GM21381 (cell line): Measurements from ENCODE around the gene YWHAB.

Source experiments
- ATAC-seq: cut with Tn5 transposase; IDR thresholded peaks from one replicate; pipeline ENCODE4 v1.9.1; 2021; ENCODE audit warnings: mild to moderate bottlenecking, moderate library complexity; ENCODE audit not compliant: unreplicated experiment

YWHAB gene

GRCh38 chr20:44911264-44911921 is 25.9 kb downstream of the YWHAB start:
- no peak for ATAC-seq

- ATAC-seq: no peak
Measured at GRCh38 chr20:44912189-44912588, 26.7 kb downstream of the YWHAB start.

- ATAC-seq: no peak
Measured at GRCh38 chr20:44914924-44915323, 29.4 kb downstream of the YWHAB start.

GRCh38 chr20:44916586-44916985 is 31.1 kb downstream of the YWHAB start:
- ATAC-seq: no peak

- ATAC-seq: no peak
Measured at GRCh38 chr20:44917399-44917798, 31.9 kb downstream of the YWHAB start.

- ATAC-seq: no peak
Measured at GRCh38 chr20:44918342-44918741, 32.8 kb downstream of the YWHAB start.

- no peak for ATAC-seq
Measured at GRCh38 chr20:44918761-44919160, 33.3 kb downstream of the YWHAB start.

GRCh38 chr20:44921447-44921846 is 35.9 kb downstream of the YWHAB start:
- no peak for ATAC-seq

- ATAC-seq: no peak
Measured at GRCh38 chr20:44924541-44924940, 39.0 kb downstream of the YWHAB start.

- no peak for ATAC-seq
Measured at GRCh38 chr20:44928595-44928994, 43.1 kb downstream of the YWHAB start.

- ATAC-seq: no peak
Measured at GRCh38 chr20:44930517-44931168, 45.1 kb downstream of the YWHAB start.

GRCh38 chr20:44931911-44932310 is 46.4 kb downstream of the YWHAB start:
- ATAC-seq: no peak

- no peak for ATAC-seq
Measured at GRCh38 chr20:44932916-44933315, 47.4 kb downstream of the YWHAB start.

- no peak for ATAC-seq
Measured at GRCh38 chr20:44936510-44936909, 51.0 kb downstream of the YWHAB start.

GRCh38 chr20:44938637-44939036 is 53.1 kb downstream of the YWHAB start:
- ATAC-seq: no peak

GRCh38 chr20:44941120-44941691 is 55.7 kb downstream of the YWHAB start:
- no peak for ATAC-seq

GRCh38 chr20:44942264-44942973 is 56.9 kb downstream of the YWHAB start:
- no peak for ATAC-seq

GRCh38 chr20:44943828-44944227 is 58.3 kb downstream of the YWHAB start:
- no peak for ATAC-seq

GRCh38 chr20:44945261-44945660 is 59.8 kb downstream of the YWHAB start:
- no peak for ATAC-seq

- ATAC-seq: no peak
Measured at GRCh38 chr20:44946271-44946852, 60.9 kb downstream of the YWHAB start.

- no peak for ATAC-seq
Measured at GRCh38 chr20:44948107-44948506, 62.6 kb downstream of the YWHAB start.
